Transverse colon (tissue), 4 donors: Measurements from ENCODE around the gene DNAJC22. TPM values are rescaled to one million over a fixed set of nuclear protein-coding genes. Genes with fewer than 3 reads are reported as not detected.
A peak's percentile ranks its signal among the peaks of the same experiment; 100 is the strongest.
"Not testable (repeated sequence)": the region's sequence is repeated elsewhere in the genome, so short reads cannot be mapped to it uniquely, and the experiment has no call there.

Source experiments
- DNase-seq: peaks from one replicate; pipeline ENCODE4 v3.0.0-alpha.2; 2019
- H3K27ac ChIP-seq, 4 donors: fragments of 200-600 bp; sonication (generic); 2 replicates each; pipeline ENCODE4 v1.5.1; 2016 to 2018; ENCODE audit warnings: inconsistent platforms in 4 of 4
- H3K27me3 ChIP-seq: fragments of 200-600 bp; sonication (generic); 2 replicates; pipeline ENCODE4 v1.5.1; 2017; ENCODE audit warnings: inconsistent platforms
- H3K36me3 ChIP-seq, 4 donors: fragments of 200-600 bp; sonication (generic); 2 replicates each; pipeline ENCODE4 v1.5.1; 2017 to 2019; ENCODE audit warnings: inconsistent platforms in 4 of 4
- H3K4me1 ChIP-seq, 4 donors: fragments of 200-600 bp; sonication (generic); 2 replicates each; pipeline ENCODE4 v1.5.1; 2017 to 2020; ENCODE audit warnings: inconsistent platforms in 4 of 4
- H3K4me3 ChIP-seq, 4 donors: fragments of 200-600 bp; sonication (generic); 1 replicate in 1 of 4; 2 replicates in 3 of 4; pipeline versions ENCODE4 v1.5.1 to v1.6.1; 2017 to 2019; ENCODE audit warnings: inconsistent platforms in 4 of 4
- H3K9me3 ChIP-seq, 2 donors: fragments of 200-600 bp; sonication (generic); 2 replicates each; pipeline ENCODE4 v1.5.1; 2017 to 2019; ENCODE audit warnings: inconsistent platforms in 2 of 2
- EP300 ChIP-seq: sonication (generic); formaldehyde crosslinking; IDR thresholded peaks from one replicate; pipeline ENCODE4 v1.6.1; 2017; ENCODE audit warnings: antibody characterized with exemption, low read depth
- POLR2A ChIP-seq: fragments of 450-650 bp; IDR thresholded peaks from one replicate; pipeline ENCODE4 v1.6.1; 2016; ENCODE audit warnings: antibody characterized with exemption, mild to moderate bottlenecking, moderate library complexity
- POLR2AphosphoS5 ChIP-seq, 3 donors: sonication (generic); formaldehyde crosslinking; IDR thresholded peaks; one replicate each; pipeline ENCODE4 v1.6.1; 2016; ENCODE audit warnings: antibody characterized with exemption in 3 of 3
- WGBS, 2 donors: methylation state at CpG; one replicate each; pipeline ENCODE4 v1.1.5; 2018; ENCODE audit warnings: low coverage in 1 of 2; 5-methylcytosine and 5-hydroxymethylcytosine counted together
- in situ Hi-C, 4 donors: fragments of 200-750 bp; cut with MboI; loops; one replicate each; pipeline versions ENCODE4 v1.15.0 to v1.15.1; 2017; ENCODE audit warnings: low sequenced_read_pairs in 3 of 4, low pct_ligation_motif_present in 1 of 4, low pct_unique_long_range_greater_than_20kb in 1 of 4
- intact Hi-C: fragments of 100-400 bp; cut with DNase I; formaldehyde crosslinking; loops from one replicate; pipeline ENCODE4 v1.15.1; 2023; ENCODE audit warnings: low total_unique reads
- total RNA-seq, 4 donors: library from RNA; depleted of rRNA; stranded (reverse); fragments of >200 nt; gene quantifications; one replicate each; pipeline ENCODE4 v1.1.0, GENCODE V29; 2016
- TF ChIP-seq, protein P1 (sequence below), 5 experiments: fragments of 200-600 bp in 3 of 5; fragments of 450-650 bp in 2 of 5; sonication (generic) in 3 of 5; IDR thresholded peaks; 1 replicate in 2 of 5; 2 replicates in 3 of 5; pipeline ENCODE4 v1.5.1; 2016 to 2017; ENCODE audit warnings: antibody characterized with exemption in 5 of 5, inconsistent platforms in 3 of 5, mild to moderate bottlenecking in 2 of 5, moderate library complexity in 1 of 5

DNAJC22 gene
- total RNA-seq, 4 donors from 2014 or later: 25.4 to 43.8 (median 39.2) TPM

DNA sequence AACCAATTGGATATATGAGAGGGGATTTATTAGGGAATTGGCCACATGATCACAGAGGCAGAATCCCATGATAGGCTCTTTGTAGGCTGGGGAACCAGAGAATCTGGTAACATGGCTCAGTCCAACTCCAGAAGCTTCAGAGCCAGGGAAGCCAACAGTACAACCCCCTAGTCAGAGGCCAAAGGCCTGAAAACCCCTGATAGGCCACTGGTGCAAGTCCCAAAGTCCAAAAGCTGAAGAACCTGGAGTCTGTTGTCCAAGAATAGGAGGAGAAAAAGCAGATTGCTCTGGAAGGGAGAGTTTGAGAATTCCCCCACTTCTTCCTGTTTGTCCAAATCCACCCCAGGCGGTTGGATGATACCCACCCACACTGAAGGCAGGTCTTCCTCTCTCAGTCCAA, 31.9 kb upstream of the DNAJC22 start:
- no peak overlapping the region for H3K4me3 ChIP-seq
- intact Hi-C loops (no loop called here), in situ Hi-C loops (no loop called here)
- H3K27me3 ChIP-seq: peaks cover 5% of the 10 kb centered on the region
- TF ChIP-seq EP300: no peak
- TF ChIP-seq POLR2A: no peak
- TF ChIP-seq, protein P1, sequence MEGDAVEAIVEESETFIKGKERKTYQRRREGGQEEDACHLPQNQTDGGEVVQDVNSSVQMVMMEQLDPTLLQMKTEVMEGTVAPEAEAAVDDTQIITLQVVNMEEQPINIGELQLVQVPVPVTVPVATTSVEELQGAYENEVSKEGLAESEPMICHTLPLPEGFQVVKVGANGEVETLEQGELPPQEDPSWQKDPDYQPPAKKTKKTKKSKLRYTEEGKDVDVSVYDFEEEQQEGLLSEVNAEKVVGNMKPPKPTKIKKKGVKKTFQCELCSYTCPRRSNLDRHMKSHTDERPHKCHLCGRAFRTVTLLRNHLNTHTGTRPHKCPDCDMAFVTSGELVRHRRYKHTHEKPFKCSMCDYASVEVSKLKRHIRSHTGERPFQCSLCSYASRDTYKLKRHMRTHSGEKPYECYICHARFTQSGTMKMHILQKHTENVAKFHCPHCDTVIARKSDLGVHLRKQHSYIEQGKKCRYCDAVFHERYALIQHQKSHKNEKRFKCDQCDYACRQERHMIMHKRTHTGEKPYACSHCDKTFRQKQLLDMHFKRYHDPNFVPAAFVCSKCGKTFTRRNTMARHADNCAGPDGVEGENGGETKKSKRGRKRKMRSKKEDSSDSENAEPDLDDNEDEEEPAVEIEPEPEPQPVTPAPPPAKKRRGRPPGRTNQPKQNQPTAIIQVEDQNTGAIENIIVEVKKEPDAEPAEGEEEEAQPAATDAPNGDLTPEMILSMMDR (IDR thresholded peaks at IDR 0.05): no peak
- no peak for TF ChIP-seq POLR2AphosphoS5 (IDR thresholded peaks at IDR 0.05)
- no peaks in the 10 kb centered on the region for H3K36me3 ChIP-seq
- 80% methylated on average over 1 of the region's 1 CpG; no CpG with 5 or more reads in 1 of the 2 donors for WGBS, 2 donors
- no peaks in the 10 kb centered on the region for H3K4me1 ChIP-seq
- H3K27ac ChIP-seq: no peak overlapping the region
- no peak for DNase-seq
- no peaks in the 10 kb centered on the region for H3K9me3 ChIP-seq

DNA sequence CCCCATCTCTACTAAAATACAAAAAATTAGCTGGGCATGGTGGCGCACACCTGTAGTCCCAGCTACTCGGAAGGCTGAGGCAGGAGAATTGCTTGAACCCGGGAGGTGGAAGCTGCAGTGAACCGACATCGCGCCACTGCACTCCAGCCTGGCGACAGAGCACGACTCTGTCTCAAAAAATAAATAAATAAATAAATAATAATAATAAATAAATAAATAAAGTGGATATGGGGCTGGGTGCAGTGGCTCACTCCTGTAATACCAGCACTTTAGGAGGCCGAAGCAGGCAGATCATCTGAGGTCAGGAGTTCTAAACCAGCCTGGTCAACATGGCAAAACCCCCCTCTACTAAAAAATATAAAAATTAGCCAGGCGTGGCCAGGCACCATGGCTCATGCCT, 29.6 kb upstream of the DNAJC22 start:
- WGBS, 2 donors: 90 to 94% methylated on average over 3 to 10 of the region's 10 CpGs
- H3K27ac ChIP-seq, in situ Hi-C loops, H3K36me3 ChIP-seq, DNase-seq, intact Hi-C loops, H3K27me3 ChIP-seq, H3K4me1 ChIP-seq, H3K9me3 ChIP-seq, H3K4me3 ChIP-seq: not testable (repeated sequence)

DNA sequence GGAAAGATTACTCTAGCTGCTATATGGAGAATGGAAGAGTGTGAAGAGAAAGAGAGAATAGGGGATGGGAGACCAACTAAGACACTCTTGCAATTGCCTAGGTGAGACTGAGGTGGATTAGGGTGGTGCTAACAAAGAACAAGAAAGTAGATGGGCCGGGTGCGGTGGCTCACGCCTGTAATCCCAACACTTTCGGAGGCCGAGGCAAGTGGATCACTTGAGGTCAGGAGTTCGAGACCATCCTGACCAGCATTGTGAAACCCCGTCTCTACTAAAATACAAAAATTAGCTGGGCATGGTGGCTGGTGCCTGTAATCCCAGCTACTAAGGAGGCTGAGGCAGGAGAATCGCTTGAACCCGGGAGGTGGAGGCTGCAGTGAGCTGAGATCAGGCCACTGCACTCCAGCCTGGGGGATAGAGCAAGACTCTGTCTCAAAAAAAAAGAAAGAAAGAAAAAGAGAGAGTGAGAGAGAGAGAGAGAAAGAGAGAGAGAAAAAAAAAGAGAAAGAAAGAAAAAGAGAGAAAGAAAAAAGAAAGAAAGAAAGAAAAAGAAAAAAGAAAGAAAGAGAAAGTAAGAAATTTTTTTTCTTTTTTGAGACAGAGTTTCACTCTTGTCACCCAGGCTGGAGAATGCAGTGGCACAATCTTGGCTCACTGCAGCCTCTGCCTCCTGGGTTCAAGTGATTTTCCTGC, 26.1 kb upstream of the DNAJC22 start:
- not testable (repeated sequence) for DNase-seq

DNA sequence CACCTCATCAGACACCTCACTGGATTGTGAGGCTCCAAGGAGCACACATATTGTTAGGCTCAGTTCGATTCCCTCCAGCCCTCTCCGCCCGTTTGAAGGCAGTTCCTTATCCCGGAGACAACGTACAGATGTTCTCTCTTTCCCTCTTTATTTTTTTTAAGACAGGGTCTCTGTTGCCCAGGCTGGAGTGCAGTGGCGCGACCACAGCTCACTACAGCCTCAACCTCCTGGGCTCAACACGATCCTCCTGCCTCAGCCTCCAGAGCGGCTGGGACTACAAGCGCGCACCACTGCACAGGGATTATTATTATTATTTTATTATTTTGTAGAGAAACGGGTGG, 24.4 kb upstream of the DNAJC22 start:
- TF ChIP-seq POLR2A (no peak), EP300 (no peak), POLR2AphosphoS5 (IDR thresholded peaks at IDR 0.05) (no peak)
- TF ChIP-seq, protein P1 (IDR thresholded peaks at IDR 0.05): no peak
- whole genome bisulfite sequencing, 2 donors: 36 to 48% methylated on average over 11 to 12 of the region's 12 CpGs
- in situ Hi-C loops: no loop called here
- intact Hi-C loops: no loop called here
- H3K4me3 ChIP-seq: peak overlapping the region; percentile 33 to 86 (median 66)
- no peaks in the 10 kb centered on the region for H3K9me3 ChIP-seq
- peak overlapping the region; percentile 55 to 87 (median 64) for H3K27ac ChIP-seq
- H3K36me3 ChIP-seq: no peaks in the 10 kb centered on the region
- DNase-seq: no peak
- H3K27me3 ChIP-seq: no peaks in the 10 kb centered on the region
- peaks cover 4 to 17% (median 13%) of the 10 kb centered on the region in 4 donors for H3K4me1 ChIP-seq

More for the DNA sequence above, 26.1 kb upstream of the DNAJC22 start:
- 93 to 98% methylated on average over 7 to 9 of the region's 9 CpGs for WGBS, 2 donors
- in situ Hi-C loops, H3K36me3 ChIP-seq, H3K9me3 ChIP-seq, H3K4me3 ChIP-seq, intact Hi-C loops, H3K27me3 ChIP-seq, H3K27ac ChIP-seq: not testable (repeated sequence)
- peaks cover 4 to 17% (median 13%) of the 10 kb centered on the region in 4 donors for H3K4me1 ChIP-seq

DNA sequence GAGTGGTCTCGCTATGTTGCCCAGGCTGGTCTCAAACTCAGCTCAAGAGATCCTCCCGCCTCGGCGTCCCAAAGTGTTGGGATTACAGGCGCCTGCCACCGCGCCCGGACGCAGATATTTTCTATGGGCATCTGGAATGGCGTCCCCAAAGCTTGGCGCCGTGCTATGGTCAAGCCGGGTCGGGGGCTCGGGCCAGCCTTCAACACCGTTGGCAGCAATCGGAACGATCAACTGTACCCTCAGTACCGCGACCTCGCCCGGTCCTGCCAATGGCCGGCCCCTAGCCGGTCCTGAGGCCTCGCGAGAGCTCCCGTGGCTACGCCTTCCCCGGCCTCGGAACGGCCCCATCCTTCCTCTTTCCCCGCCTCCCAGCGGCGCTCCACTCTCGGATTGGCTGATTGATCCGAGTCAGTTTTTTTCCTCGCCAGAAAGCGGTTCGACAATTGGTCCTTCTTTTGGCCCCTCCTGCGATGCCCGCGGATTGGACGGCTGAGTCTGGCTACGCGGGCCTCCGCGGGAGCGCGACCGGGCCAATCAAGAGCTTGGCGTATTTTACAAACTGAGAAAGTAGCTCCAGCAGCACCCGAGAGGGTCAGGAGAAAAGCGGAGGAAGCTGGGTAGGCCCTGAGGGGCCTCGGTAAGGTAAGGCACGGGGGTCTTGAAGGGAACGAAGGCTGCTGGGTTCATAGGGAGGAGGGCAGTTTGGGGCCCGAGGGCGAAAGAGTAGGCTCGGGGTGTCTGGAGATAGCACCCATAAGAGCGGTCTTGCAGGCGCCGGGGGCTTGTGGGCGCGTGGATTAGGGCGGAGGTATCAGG, 23.8 kb upstream of the DNAJC22 start, which contains the start of gene TROAP:
TSS of gene TROAP (plus strand) at position 548 of the 816 bp plus-strand sequence. CDS start 354 bp downstream, outside the sequence.
- WGBS, 2 donors: 0% methylated on average over 18 to 61 of the region's 65 CpGs
- DNase-seq: peak; percentile 98
- Histone ChIP-seq H3K4me3 (peak within 1 kb of the TSS; percentile 49 to 86 (median 66)), H3K27me3 (no peaks in the 10 kb centered on the region), H3K9me3 (no peaks in the 10 kb centered on the region), H3K4me1 (peaks cover 4 to 17% (median 13%) of the 10 kb centered on the region in 4 donors), H3K36me3 (no peaks in the 10 kb centered on the region), H3K27ac (peak within 1 kb of the TSS; percentile 55 to 87 (median 64))
- in situ Hi-C loops (no loop called here), intact Hi-C loops (no loop called here)
- TF ChIP-seq EP300 (no peak), POLR2AphosphoS5 (IDR thresholded peaks at IDR 0.05) (peak; percentile 38 to 76 (median 67)), POLR2A (peak; percentile 46)
- TF ChIP-seq, protein P1 (IDR thresholded peaks at IDR 0.05): no peak
